ENCODE results near the gene DIO3. TPM values are rescaled to one million over a fixed set of nuclear protein-coding genes. Genes with fewer than 3 reads are reported as not detected.

The DIO3 gene
- total and polyA plus RNA-seq, 2 donors (not counting 1 experiment from before 2014, with no cell fraction given) = not detected

DNA sequence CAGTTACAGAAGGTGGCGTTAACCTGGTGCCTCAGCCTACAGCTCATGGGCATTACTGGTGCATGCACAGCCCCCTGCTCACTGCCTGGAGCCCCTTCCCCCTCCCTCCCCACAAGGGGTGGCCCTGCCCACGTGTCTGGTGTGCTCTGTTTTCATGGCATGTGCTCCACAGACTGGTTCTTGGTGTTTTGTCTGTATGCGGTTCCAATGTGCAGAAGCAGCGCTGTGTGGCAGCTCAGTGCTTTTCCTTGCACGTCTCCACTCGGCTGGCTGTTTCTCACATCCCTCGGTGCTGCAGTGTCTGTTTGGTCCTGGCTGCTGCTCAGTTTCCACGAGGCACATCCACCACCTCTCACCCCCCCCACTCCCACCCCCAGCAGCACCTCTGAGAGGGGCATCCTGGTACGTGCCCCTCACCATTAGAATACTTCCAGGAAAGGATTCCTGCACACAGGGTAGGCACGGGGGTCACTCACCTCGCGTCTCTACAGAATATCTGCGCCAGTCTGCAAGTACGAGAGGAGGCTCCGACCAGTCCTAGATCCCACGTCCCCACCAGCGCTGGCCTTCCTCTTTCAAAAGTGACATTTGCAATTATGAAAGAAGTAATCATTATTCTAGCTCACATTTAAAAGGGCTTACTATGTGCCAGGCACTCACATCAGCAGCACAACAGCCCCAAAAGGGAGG, 27.1 kb downstream of the DIO3 start:
- H3K4me3 ChIP-seq (ENCODE audit: control extremely low read depth in 1 of 5, extremely low read depth in 1 of 5, insufficient read depth in 1 of 5, low read depth in 2 of 5, low read length in 4 of 5) = no peak overlapping the region
- POLR2A ChIA-PET = no interaction called here
- intact Hi-C loops (cut with micrococcal nuclease) = no loop called here
- CTCF ChIA-PET = no interaction called here
- no peaks in the 10 kb centered on the region for H3K79me2 ChIP-seq (ENCODE audit: control insufficient read depth, insufficient read depth, low read length)
- no peak for TF ChIP-seq EZH2 (IDR thresholded peaks at IDR 0.05; ENCODE audit: borderline replicate concordance, insufficient read depth, low read depth, low read length, poor library complexity, severe bottlenecking)
- TF ChIP-seq, protein P1, sequence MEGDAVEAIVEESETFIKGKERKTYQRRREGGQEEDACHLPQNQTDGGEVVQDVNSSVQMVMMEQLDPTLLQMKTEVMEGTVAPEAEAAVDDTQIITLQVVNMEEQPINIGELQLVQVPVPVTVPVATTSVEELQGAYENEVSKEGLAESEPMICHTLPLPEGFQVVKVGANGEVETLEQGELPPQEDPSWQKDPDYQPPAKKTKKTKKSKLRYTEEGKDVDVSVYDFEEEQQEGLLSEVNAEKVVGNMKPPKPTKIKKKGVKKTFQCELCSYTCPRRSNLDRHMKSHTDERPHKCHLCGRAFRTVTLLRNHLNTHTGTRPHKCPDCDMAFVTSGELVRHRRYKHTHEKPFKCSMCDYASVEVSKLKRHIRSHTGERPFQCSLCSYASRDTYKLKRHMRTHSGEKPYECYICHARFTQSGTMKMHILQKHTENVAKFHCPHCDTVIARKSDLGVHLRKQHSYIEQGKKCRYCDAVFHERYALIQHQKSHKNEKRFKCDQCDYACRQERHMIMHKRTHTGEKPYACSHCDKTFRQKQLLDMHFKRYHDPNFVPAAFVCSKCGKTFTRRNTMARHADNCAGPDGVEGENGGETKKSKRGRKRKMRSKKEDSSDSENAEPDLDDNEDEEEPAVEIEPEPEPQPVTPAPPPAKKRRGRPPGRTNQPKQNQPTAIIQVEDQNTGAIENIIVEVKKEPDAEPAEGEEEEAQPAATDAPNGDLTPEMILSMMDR (IDR thresholded peaks at IDR 0.05) = no peak
- no peak overlapping the region for H3K9ac ChIP-seq (ENCODE audit: low read length)
- DNase-seq = no peak
- H2AFZ ChIP-seq (ENCODE audit: insufficient read depth, low read depth, low read length, poor library complexity, severe bottlenecking) = no peak overlapping the region
- no peaks in the 10 kb centered on the region for H3K4me1 ChIP-seq (ENCODE audit: control insufficient read depth in 2 of 2, insufficient read depth in 2 of 2, low read length in 2 of 2)
- no peak overlapping the region for H3K4me2 ChIP-seq (replicated peaks; ENCODE audit: low read depth, low read length, poor library complexity, severe bottlenecking)
- H3K27me3 Mint-ChIP-seq = no peaks in the 10 kb centered on the region
- H3K9me3 ChIP-seq (ENCODE audit: control extremely low read depth in 1 of 3, control insufficient read depth in 2 of 3, insufficient read depth in 1 of 3, low read length in 2 of 3) = peaks cover 0 to 11% (median 0%) of the 10 kb centered on the region in 3 donors
- no peaks in the 10 kb centered on the region for H3K9me3 Mint-ChIP-seq (ENCODE audit: insufficient read depth)
- WGBS (ENCODE audit: insufficient coverage) = 76% methylated on average over 13 of the region's 17 CpGs
- H3K27ac Mint-ChIP-seq = no peak overlapping the region
- H3K27me3 ChIP-seq (replicated peaks in 1 of 4; ENCODE audit: control extremely low read depth in 1 of 4, control insufficient read depth in 3 of 4, insufficient read depth in 4 of 4, low read length in 3 of 4) = no peaks in the 10 kb centered on the region
- H3K36me3 ChIP-seq (replicated peaks in 1 of 2; ENCODE audit: control extremely low read depth in 1 of 2, control insufficient read depth in 1 of 2, extremely low read depth in 1 of 2, insufficient read depth in 2 of 2, low read length in 1 of 2) = no peaks in the 10 kb centered on the region
- ATAC-seq (ENCODE audit: low read depth) = no peak
- no peak overlapping the region for H3K27ac ChIP-seq (ENCODE audit: low read length in 2 of 2)
- H3K4me1 Mint-ChIP-seq = no peaks in the 10 kb centered on the region
- H4K20me1 ChIP-seq (ENCODE audit: control insufficient read depth, insufficient read depth, low read length, poor library complexity, severe bottlenecking) = no peaks in the 10 kb centered on the region
- no peak overlapping the region for H3K4me3 Mint-ChIP-seq

DNA sequence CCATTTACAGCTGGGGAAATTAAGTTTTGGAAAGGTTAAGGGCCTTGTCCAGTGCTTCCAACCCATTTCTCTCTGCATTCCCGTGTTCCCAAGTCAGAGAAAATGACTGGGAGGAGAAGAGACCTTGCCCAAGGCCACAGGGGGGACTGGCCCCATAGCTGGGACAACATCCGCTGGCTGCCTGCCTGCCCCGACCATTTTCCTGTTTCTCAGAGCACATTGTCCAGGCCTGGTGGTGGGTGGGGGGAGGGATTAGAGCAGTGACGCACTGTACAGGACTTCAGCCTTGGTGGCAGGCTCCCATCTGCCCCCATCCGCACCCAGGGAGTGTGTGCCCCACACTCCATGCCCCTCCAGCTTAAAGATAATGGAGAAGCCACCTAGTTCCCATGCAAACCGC, 27.7 kb downstream of the DIO3 start:
- no peaks in the 10 kb centered on the region for H3K36me3 ChIP-seq (replicated peaks in 1 of 2; ENCODE audit: control extremely low read depth in 1 of 2, control insufficient read depth in 1 of 2, extremely low read depth in 1 of 2, insufficient read depth in 2 of 2, low read length in 1 of 2)
- no peaks in the 10 kb centered on the region for H4K20me1 ChIP-seq (ENCODE audit: control insufficient read depth, insufficient read depth, low read length, poor library complexity, severe bottlenecking)
- no peaks in the 10 kb centered on the region for H3K79me2 ChIP-seq (ENCODE audit: control insufficient read depth, insufficient read depth, low read length)
- no peaks in the 10 kb centered on the region for H3K27me3 ChIP-seq (replicated peaks in 1 of 4; ENCODE audit: control extremely low read depth in 1 of 4, control insufficient read depth in 3 of 4, insufficient read depth in 4 of 4, low read length in 3 of 4)
- intact Hi-C loops (cut with micrococcal nuclease) = no loop called here
- no peaks in the 10 kb centered on the region for H3K4me1 ChIP-seq (ENCODE audit: control insufficient read depth in 2 of 2, insufficient read depth in 2 of 2, low read length in 2 of 2)
- ATAC-seq (ENCODE audit: low read depth) (no peak), DNase-seq (no peak)
- Mint-ChIP-seq H3K27me3 (no peaks in the 10 kb centered on the region), H3K4me3 (no peak overlapping the region), H3K4me1 (no peaks in the 10 kb centered on the region), H3K9me3 (ENCODE audit: insufficient read depth) (no peaks in the 10 kb centered on the region), H3K27ac (no peak overlapping the region)
- TF ChIP-seq, protein P1 (IDR thresholded peaks at IDR 0.05) = no peak
- no peak overlapping the region for H3K27ac ChIP-seq (ENCODE audit: low read length in 2 of 2)
- WGBS (ENCODE audit: insufficient coverage) = 90% methylated on average over 6 of the region's 6 CpGs
- H3K9me3 ChIP-seq (ENCODE audit: control extremely low read depth in 1 of 3, control insufficient read depth in 2 of 3, insufficient read depth in 1 of 3, low read length in 2 of 3) = peaks cover 0 to 12% (median 0%) of the 10 kb centered on the region in 3 donors
- H3K4me3 ChIP-seq (ENCODE audit: control extremely low read depth in 1 of 5, extremely low read depth in 1 of 5, insufficient read depth in 1 of 5, low read depth in 2 of 5, low read length in 4 of 5) = no peak overlapping the region
- no peak overlapping the region for H3K9ac ChIP-seq (ENCODE audit: low read length)
- ChIA-PET CTCF (no interaction called here), POLR2A (no interaction called here)
- no peak overlapping the region for H2AFZ ChIP-seq (ENCODE audit: insufficient read depth, low read depth, low read length, poor library complexity, severe bottlenecking)
- no peak overlapping the region for H3K4me2 ChIP-seq (replicated peaks; ENCODE audit: low read depth, low read length, poor library complexity, severe bottlenecking)
